ENCODE data around the gene VTI1B.

VTI1B gene

DNA sequence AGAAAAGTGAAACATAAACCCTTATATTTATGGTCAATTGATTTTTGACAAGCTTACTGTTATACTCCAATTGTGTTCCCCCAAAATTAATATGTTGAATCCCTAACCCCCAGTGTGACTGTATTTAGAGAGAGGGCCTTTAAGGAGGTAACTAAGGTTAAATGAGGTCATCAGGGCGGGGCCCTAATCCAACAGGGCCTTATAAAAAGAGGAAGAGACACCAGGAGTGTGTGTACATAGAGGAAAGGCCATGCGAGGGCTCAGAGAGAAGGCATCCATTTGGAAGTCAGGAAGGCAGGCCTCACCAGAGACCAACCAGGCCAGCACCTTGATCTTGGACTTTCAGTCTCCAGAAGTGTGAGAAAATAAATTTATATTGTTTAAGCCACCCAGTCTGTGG lies 6.5 kb upstream of the VTI1B start:
- H3K27ac ChIP-seq: peak overlapping the region in 3 of 21 experiments; percentile 3 to 31 (median 25)
- H3K4me3 ChIP-seq: no peak overlapping the region

DNA sequence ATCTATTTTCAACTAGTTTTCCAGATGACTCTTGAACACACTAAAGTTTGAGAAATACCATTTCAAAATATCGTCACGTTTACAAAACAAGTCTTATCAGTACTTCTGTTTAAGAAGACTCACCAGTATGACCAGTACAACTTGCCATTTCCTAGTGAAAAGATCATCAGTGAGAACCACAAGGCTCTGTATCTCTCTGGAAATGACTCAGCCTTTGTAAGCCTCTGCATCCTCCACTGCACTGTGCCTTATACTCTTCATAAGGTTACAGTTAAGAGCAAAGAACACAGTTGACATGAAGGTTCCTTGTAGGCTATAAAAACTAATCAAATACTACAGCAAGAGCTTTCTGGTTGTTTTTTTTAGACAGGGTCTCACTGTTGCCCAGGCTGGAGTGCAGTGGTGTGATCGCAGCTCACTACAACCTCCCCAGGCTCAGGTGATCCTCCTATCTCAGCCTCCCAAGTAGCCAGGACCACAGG lies 5.7 kb upstream of the VTI1B start:
- H3K27ac ChIP-seq: peak overlapping the region in 4 of 21 experiments; percentile 3 to 43 (median 30)
- H3K4me3 ChIP-seq: no peak overlapping the region

GRCh38 chr14:67679006-67679405 lies 4.6 kb upstream of the VTI1B start:
- Histone ChIP-seq H3K4me3 (no peak overlapping the region), H3K27ac (no peak overlapping the region)

DNA sequence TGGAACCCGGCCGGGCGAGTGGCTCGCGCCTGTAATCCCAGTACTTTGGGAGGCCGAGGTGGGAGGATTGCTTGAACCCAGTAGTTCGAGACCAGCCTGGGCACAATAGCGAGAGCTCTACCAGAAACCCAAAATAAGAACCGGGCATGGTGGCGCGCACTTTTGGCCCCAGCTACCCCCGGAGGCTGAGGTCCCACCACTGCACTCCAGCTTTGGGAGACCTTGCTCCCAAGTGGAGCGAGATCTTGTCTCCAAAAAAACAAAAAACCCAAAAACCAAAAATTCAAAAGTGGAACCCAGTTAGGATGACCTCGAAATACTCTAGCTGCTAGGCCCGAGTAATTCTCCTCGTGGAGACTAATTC lies 769 bp upstream of the VTI1B start:
- Histone ChIP-seq H3K27ac (peak overlapping the region in 20 of 21 experiments; percentile 97 to 100 (median 100)), H3K4me3 (peak overlapping the region; percentile 72 to 100 (median 97))

- Histone ChIP-seq H3K27ac (peak overlapping the region; percentile 76 to 100 (median 100)), H3K4me3 (peak overlapping the region; percentile 72 to 100 (median 97))
Measured at GRCh38 chr14:67674139-67674479, 323 bp downstream of the VTI1B start.

- peak overlapping the region; percentile 72 to 100 (median 97) for H3K4me3 ChIP-seq
- H3K27ac ChIP-seq: peak overlapping the region in 12 of 21 experiments; percentile 97 to 100 (median 100)
Measured at GRCh38 chr14:67673451-67673850, 981 bp downstream of the VTI1B start.

GRCh38 chr14:67668559-67668958 lies 5.9 kb downstream of the VTI1B start:
- Histone ChIP-seq H3K27ac (no peak overlapping the region), H3K4me3 (no peak overlapping the region)

- H3K27ac ChIP-seq: peak overlapping the region in 3 of 21 experiments; percentile 5 to 48 (median 32)
Measured at GRCh38 chr14:67666750-67667449, 7.5 kb downstream of the VTI1B start.

GRCh38 chr14:67665868-67666267 lies 8.6 kb downstream of the VTI1B start:
- H3K27ac ChIP-seq: peak overlapping the region in 1 of 21 experiments; percentile 8
- no peak overlapping the region for H3K4me3 ChIP-seq

More at GRCh38 chr14:67666750-67667449, 7.5 kb downstream of the VTI1B start:
- H3K4me3 ChIP-seq: no peak overlapping the region

- Histone ChIP-seq H3K4me3 (no peak overlapping the region), H3K27ac (no peak overlapping the region)
Measured at GRCh38 chr14:67663633-67664032, 10.8 kb downstream of the VTI1B start.

DNA sequence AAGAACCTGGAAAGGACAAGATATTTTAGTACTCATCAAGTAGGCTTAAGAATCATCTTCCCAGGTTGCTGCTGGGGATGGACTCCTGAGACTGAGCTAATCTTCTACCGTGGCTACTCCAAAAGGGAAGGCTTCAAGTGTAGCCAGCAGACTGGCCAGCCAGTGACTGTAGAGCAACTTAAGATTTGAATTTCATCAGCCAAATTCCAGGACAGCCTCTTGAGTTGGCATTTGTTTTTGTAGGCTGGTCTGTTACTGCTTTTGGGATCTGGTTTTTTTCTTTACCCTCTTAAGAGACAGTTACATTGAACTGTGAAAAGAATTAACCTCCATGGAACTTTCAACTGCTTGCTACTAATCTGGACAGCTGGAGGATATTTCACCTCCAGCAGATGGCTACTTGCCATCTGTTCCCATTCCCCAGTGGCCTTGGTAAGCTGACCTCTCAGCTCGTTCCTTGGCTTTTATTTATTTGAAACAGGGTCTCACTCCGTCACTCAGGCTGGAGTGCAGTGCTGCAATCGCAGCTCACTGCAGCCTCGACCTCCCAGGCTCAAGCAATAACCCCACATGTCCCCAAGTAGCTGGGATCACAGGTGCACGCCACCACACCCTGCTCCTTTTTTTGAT lies 20.7 kb downstream of the VTI1B start:
- H3K27ac ChIP-seq: no peak overlapping the region
- H3K4me3 ChIP-seq: no peak overlapping the region

DNA sequence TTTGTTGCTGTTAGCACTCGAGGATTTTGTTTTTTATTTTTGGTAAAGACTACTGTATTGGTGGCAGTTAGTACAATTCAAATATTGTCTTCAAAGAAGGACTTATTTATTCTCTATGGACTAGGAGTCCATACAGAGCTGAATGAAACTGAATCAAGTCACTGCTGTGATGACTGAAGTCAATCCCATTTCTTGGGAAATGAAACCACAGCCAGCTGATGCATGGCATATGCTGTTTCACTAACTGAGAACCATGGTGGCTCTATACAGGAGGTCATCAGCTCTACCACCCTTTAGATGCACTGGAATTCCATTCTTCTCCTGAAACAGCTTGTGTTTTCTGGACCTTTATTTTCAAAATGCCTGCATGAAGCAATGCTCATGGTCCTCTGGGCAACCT lies 22.2 kb downstream of the VTI1B start:
- no peak overlapping the region for H3K27ac ChIP-seq
- H3K4me3 ChIP-seq: no peak overlapping the region

DNA sequence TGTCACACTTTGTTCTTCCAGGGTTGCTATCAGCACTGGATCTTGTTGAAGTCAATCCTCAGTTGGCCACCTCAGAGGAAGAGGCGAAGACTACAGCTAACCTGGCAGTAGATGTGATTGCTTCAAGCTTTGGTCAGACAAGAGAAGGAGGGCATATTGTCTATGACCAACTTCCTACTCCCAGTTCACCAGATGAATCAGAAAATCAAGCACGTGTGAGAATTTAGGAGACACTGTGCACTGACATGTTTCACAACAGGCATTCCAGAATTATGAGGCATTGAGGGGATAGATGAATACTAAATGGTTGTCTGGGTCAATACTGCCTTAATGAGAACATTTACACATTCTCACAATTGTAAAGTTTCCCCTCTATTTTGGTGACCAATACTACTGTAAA lies 23.7 kb downstream of the VTI1B start:
- Histone ChIP-seq H3K4me3 (no peak overlapping the region), H3K27ac (no peak overlapping the region)

DNA sequence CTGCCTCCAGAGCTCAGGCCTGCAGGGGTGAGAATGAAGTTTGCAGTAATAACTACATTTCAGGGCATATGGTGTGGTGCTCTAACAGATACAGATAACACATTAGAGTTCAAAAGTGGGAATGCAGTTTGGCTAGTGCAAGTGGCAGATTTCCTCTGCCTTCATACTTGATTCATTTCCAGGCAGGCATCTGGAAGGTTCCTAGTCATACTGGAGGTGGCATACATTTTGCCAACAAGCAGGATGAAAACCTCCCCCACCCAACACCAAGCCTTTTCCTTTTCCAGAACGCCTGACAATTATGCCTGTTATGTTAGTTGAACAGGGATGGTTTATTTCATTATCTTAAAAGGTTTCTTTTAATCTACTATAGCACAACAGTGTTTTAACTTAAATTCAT lies 24.3 kb downstream of the VTI1B start:
- Histone ChIP-seq H3K4me3 (no peak overlapping the region), H3K27ac (no peak overlapping the region)

DNA sequence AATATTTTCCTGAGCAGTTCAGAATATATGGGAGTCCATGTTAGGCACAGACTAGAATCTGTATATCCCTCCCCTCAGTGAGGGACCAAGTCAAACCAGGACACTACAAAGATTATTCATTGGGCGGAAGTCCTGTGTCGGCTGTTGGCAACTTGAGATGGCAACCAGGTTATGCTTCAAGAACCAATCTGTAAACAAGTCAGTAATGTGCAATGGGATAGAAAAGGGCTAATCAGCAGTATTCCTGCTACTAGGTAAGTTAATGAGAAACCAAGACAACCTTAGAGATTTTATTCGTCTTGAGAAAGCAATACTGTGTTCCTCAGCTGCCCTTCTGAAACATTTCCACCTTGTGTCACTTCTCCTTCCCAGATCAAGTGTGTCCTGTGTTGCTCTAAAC lies 28.3 kb downstream of the VTI1B start:
- Histone ChIP-seq H3K27ac (no peak overlapping the region), H3K4me3 (no peak overlapping the region)

DNA sequence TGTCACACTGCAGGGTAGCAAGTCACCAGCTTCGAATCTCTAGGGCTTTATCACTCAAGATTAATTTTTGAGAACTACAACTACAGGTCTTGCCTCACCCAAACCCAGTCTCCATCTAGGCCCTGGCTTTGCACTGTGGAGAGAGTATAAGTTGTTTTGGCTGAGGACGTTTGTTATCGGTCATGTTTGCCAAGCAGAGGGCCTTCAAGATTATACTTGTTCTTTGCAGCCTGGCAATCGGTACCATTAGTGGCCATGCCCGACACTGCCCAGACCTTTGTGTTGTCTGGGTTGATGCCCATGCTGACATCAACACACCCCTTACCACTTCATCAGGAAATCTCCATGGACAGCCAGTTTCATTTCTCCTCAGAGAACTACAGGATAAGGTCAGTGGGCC lies 29.0 kb downstream of the VTI1B start:
- Histone ChIP-seq H3K27ac (no peak overlapping the region), H3K4me3 (no peak overlapping the region)

DNA sequence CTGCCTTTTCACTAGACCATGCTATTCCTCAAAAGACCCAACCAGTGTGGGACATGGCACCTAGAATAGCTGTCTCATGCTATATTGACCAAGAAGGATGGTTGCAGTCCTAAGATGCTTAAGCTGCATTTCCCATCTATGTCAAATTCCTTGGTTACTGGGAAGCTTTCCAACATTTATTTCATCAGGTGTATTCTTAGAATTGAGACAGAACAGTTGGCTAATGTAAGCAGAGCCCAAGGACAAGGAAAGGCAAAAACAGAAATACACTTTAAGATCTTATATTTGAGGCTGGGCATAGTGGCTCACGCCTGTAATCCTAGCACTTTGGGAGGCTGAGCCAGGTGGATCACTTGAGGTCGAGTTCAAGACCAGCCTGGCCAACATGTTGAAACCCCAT lies 30.0 kb downstream of the VTI1B start:
- H3K4me3 ChIP-seq: no peak overlapping the region
- H3K27ac ChIP-seq: no peak overlapping the region

DNA sequence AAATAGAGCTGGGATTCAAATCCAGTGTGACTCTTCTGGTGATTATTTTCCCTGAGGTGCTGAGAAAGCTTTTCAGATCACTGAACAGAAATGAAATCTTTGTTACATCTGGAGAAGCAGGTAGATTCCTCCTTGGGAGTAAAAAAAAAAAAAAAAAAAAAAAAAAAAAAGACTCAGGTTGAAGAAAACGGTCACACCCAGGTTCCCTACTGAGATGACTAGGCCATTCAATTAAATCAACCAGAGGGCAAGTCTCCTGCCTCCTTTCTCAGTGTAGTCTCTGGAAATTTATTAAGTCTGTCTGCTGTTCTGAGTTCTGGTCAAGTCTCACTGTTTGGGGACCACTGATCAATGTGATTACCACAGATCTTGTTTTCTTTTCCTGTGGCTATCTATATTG lies 30.7 kb downstream of the VTI1B start:
- no peak overlapping the region for H3K27ac ChIP-seq
- no peak overlapping the region for H3K4me3 ChIP-seq

DNA sequence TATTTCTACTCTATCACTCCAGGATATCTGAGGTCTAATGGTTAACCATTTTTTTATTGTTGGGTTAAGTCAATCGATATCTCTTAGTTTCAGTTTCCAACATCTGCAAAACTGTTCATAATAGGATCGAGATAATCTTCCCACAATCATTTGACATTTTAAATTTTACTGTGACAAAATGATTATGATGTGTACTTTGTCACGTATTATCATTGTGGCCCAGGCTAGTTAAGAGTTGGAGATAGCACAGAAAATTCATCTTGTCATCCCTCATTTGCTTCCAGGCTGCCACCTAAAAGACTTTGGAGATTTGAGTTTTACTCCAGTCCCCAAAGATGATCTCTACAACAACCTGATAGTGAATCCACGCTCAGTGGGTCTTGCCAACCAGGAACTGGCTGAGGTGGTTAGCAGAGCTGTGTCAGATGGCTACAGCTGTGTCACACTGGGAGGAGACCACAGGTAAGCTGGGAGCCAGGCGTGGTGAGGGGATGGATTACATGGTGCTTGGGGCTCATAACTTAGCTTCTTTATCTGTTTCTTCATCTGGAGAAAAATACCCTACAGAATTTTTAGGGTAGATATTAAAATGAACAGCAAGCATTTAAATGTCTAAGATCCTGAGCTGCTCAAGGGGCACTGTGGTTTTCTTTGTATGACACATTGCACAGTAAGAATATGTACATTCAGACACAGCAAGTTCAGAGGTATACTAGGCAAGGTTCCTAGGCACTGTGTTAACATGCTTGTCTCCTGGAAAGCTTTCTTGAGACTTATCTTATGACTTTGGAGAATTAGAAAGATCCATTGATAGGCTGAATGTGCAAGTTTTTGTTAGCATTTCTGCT lies 32.3 kb downstream of the VTI1B start:
- H3K27ac ChIP-seq: no peak overlapping the region
- H3K4me3 ChIP-seq: no peak overlapping the region

DNA sequence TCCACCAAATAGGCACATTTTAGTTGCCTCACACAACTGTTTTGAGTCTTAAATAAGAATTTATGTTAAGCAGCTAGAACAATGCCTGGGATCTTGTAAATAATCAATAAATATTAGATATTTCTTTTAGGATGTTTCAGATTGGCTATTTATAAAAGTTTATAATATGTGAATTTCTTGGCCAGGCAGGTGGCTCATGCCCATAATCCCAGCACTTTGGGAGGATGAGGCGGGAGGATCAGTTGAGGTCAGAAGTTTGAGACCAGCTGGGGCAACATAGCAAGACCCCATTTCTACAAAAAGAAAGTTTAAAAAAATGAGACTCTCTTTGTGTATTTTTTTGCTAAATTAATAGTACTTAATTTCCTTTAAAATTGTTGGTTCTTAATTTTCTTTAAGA lies 33.0 kb downstream of the VTI1B start:
- no peak overlapping the region for H3K27ac ChIP-seq
- H3K4me3 ChIP-seq: no peak overlapping the region

DNA sequence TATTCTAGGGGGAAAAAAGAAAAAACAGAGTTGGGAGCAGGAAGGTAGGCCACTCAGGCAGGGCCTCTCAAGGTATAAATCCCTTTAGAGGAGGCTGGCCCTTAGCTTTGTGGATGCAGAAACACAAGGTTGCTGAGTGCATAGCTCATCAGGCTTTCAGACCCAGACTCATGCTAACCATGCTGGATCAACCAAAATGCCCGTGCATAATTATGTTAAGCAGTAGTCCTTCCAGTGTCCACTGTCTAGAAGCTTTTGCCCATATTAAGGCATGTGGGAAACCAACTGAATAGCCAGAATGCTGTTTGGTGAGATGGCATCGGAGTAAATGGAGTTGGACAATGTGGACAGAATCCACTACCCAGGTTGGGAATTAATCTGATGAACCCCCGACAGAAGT lies 35.8 kb downstream of the VTI1B start:
- no peak overlapping the region for H3K27ac ChIP-seq
- no peak overlapping the region for H3K4me3 ChIP-seq
